Measurements from ENCODE around the gene ITPR1. TPM values are rescaled to one million over a fixed set of nuclear protein-coding genes. Genes with fewer than 3 reads are reported as not detected.

Gene ITPR1
- total RNA-seq, 1 donor from 2014 or later, result 6.7 TPM

DNA sequence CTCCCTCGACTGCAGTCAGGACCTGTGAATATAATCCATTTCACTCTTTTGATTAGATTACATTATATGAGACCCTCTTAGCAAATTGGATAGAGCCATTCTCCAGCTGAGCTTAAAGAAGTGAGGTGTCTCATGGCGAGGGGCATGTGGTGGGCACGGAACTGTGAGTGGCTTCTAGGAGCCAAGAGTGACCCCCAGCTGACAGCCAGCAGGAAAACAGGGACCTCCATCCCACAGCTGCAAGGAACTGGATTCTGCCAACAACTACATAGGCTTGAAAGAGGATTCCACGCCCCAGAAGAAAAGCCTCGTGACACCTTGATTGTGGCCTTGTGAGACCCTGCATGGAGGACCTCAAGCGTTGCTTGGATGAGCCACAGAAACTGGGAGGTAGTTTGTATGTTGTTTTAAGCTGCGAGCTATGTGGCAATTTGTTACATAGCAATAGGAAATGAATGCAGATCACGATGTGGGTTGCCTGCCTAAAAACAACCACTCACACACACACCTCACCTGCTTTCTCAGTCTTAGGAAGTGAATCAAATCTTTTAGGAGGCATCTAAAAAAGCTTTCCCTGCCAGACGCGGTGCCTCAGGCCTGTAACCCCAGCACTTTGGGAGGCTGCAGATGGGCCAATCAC is 401.9 kb downstream of the ITPR1 start:
- Histone ChIP-seq H3K4me2 (ENCODE audit: low read length) (no peak overlapping the region), H4K20me1 (ENCODE audit: insufficient read depth, low read length) (no peaks in the 10 kb centered on the region), H3K79me2 (ENCODE audit: insufficient read depth, low read length) (no peaks in the 10 kb centered on the region), H3K4me3 (ENCODE audit: insufficient read depth, low read depth, low read length) (no peak overlapping the region), H3K27me3 (ENCODE audit: insufficient read depth, low read length) (no peaks in the 10 kb centered on the region), H3K4me1 (ENCODE audit: insufficient read depth, low read length) (peaks cover 13% of the 10 kb centered on the region), H3K36me3 (ENCODE audit: insufficient read depth, low read length) (no peaks in the 10 kb centered on the region), H3K27ac (ENCODE audit: low read depth, low read length) (no peak overlapping the region), H3K9me3 (ENCODE audit: insufficient read depth, low read depth, low read length) (no peaks in the 10 kb centered on the region), H2AFZ (ENCODE audit: low read depth, low read length) (no peak overlapping the region), H3K9ac (ENCODE audit: low read length) (no peak overlapping the region)
- no peak overlapping the region for H3K4me3 Mint-ChIP-seq (ENCODE audit: unreplicated experiment)
- DNase-seq (ENCODE audit: low read depth), result no peak
- H3K36me3 Mint-ChIP-seq (ENCODE audit: low read depth, unreplicated experiment), result no peaks in the 10 kb centered on the region
- no peak for FAIRE-seq
- no peak overlapping the region for H3K27ac Mint-ChIP-seq (ENCODE audit: unreplicated experiment)
- H3K4me1 Mint-ChIP-seq (ENCODE audit: low read depth, unreplicated experiment), result peaks cover 16% of the 10 kb centered on the region
- TF ChIP-seq, protein P1, sequence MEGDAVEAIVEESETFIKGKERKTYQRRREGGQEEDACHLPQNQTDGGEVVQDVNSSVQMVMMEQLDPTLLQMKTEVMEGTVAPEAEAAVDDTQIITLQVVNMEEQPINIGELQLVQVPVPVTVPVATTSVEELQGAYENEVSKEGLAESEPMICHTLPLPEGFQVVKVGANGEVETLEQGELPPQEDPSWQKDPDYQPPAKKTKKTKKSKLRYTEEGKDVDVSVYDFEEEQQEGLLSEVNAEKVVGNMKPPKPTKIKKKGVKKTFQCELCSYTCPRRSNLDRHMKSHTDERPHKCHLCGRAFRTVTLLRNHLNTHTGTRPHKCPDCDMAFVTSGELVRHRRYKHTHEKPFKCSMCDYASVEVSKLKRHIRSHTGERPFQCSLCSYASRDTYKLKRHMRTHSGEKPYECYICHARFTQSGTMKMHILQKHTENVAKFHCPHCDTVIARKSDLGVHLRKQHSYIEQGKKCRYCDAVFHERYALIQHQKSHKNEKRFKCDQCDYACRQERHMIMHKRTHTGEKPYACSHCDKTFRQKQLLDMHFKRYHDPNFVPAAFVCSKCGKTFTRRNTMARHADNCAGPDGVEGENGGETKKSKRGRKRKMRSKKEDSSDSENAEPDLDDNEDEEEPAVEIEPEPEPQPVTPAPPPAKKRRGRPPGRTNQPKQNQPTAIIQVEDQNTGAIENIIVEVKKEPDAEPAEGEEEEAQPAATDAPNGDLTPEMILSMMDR (IDR thresholded peaks at IDR 0.05; ENCODE audit: insufficient read depth, low read depth, low read length), result no peak
- no peak for TF ChIP-seq EZH2 (IDR thresholded peaks at IDR 0.05; ENCODE audit: insufficient read depth, low read length)
- peaks cover 8% of the 10 kb centered on the region for H3K27me3 Mint-ChIP-seq (ENCODE audit: low read depth, unreplicated experiment)
- H3K9me3 Mint-ChIP-seq (ENCODE audit: unreplicated experiment), result no peaks in the 10 kb centered on the region

DNA sequence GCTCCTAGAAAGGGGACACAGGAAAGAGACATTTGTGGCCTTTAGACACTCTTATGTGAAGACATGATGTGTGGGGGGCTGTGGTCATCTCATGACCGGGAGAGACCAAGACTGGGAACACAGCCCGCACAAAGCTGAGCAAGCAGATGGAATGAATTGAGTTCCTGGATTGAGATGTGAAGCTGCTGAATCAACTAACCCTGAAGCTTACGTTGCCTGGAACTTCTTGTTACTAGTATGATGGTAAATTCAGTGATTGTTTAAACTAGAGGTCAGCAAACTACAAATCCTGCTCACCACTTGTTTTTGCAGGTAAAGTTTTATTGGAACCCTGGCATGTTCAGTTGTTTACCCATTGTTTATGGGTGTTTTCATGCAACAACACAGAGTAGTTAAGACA is 402.7 kb downstream of the ITPR1 start:
- no peaks in the 10 kb centered on the region for H3K9me3 ChIP-seq (ENCODE audit: insufficient read depth, low read depth, low read length)
- H3K27ac ChIP-seq (ENCODE audit: low read depth, low read length), result no peak overlapping the region
- Mint-ChIP-seq H3K9me3 (ENCODE audit: unreplicated experiment) (no peaks in the 10 kb centered on the region), H3K4me3 (ENCODE audit: unreplicated experiment) (no peak overlapping the region), H3K4me1 (ENCODE audit: low read depth, unreplicated experiment) (peaks cover 16% of the 10 kb centered on the region), H3K27ac (ENCODE audit: unreplicated experiment) (no peak overlapping the region), H3K27me3 (ENCODE audit: low read depth, unreplicated experiment) (peaks cover 8% of the 10 kb centered on the region), H3K36me3 (ENCODE audit: low read depth, unreplicated experiment) (no peaks in the 10 kb centered on the region)
- no peak overlapping the region for H3K9ac ChIP-seq (ENCODE audit: low read length)
- no peaks in the 10 kb centered on the region for H4K20me1 ChIP-seq (ENCODE audit: insufficient read depth, low read length)
- H3K4me1 ChIP-seq (ENCODE audit: insufficient read depth, low read length), result peaks cover 13% of the 10 kb centered on the region
- H3K27me3 ChIP-seq (ENCODE audit: insufficient read depth, low read length), result no peaks in the 10 kb centered on the region
- H3K4me3 ChIP-seq (ENCODE audit: insufficient read depth, low read depth, low read length), result no peak overlapping the region
- no peak overlapping the region for H3K4me2 ChIP-seq (ENCODE audit: low read length)
- FAIRE-seq (no peak), DNase-seq (ENCODE audit: low read depth) (peak; percentile 43)
- no peaks in the 10 kb centered on the region for H3K36me3 ChIP-seq (ENCODE audit: insufficient read depth, low read length)
- no peak for TF ChIP-seq EZH2 (IDR thresholded peaks at IDR 0.05; ENCODE audit: insufficient read depth, low read length)
- TF ChIP-seq, protein P1 (IDR thresholded peaks at IDR 0.05; ENCODE audit: insufficient read depth, low read depth, low read length), result no peak
- no peaks in the 10 kb centered on the region for H3K79me2 ChIP-seq (ENCODE audit: insufficient read depth, low read length)
- no peak overlapping the region for H2AFZ ChIP-seq (ENCODE audit: low read depth, low read length)

Other genes starting within 250 kb of the ITPR1 start
- 8.4 and 10.9 TPM in 2 replicates for gene SETMAR, start 190.0 kb upstream of the ITPR1 start, total RNA-seq
- gene SUMF1, start 26.1 kb upstream of the ITPR1 start, total RNA-seq, result 17.4 and 22.2 TPM in 2 replicates